Vagina (tissue), 2 donors: ENCODE measurements around the gene ITFG1.
"Not testable (repeated sequence)": the region's sequence is repeated elsewhere in the genome, so short reads cannot be mapped to it uniquely, and the experiment has no call there.

Experiments used
- POLR2A ChIP-seq, 2 donors: fragments of 450-650 bp; IDR thresholded peaks; one replicate each; pipeline ENCODE4 v1.6.1; 2017; ENCODE audit warnings: antibody characterized with exemption in 2 of 2, mild to moderate bottlenecking in 2 of 2, moderate library complexity in 2 of 2
- POLR2AphosphoS5 ChIP-seq, 2 donors: sonication (generic); formaldehyde crosslinking; IDR thresholded peaks; one replicate each; pipeline ENCODE4 v1.9.0; 2017; ENCODE audit warnings: antibody characterized with exemption in 2 of 2, mild to moderate bottlenecking in 2 of 2, low read depth in 1 of 2; ENCODE audit not compliant: insufficient read depth in 1 of 2
- TF ChIP-seq, protein P1 (sequence below), 3 experiments: fragments of 450-650 bp in 2 of 3; fragments of 200-600 bp in 1 of 3; sonication (generic) in 1 of 3; IDR thresholded peaks; one replicate each; pipeline ENCODE4 v1.5.1; 2017 to 2019; ENCODE audit warnings: antibody characterized with exemption in 3 of 3, mild to moderate bottlenecking in 2 of 3, moderate library complexity in 2 of 3

DNA sequence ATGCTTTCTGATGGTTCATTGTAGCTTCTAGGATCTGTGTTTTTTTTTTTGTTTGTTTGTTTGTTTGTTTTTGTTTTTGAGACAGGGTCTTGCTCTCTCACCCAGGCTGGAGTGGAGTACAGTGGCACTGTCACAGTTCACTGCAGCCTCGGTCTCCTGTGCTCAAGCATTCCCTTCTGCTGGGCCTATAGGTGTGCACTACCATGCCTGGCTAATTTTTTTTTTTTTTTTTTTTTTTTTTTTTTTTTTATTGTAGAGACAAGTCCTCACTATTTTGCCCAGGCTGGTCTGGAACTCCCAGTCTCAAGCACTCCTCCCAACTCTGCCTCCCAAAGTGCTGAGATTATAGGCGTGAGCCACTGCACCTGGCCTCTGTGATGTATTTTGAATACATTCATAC, 12.1 kb upstream of the ITFG1 start:
- TF ChIP-seq, protein P1, sequence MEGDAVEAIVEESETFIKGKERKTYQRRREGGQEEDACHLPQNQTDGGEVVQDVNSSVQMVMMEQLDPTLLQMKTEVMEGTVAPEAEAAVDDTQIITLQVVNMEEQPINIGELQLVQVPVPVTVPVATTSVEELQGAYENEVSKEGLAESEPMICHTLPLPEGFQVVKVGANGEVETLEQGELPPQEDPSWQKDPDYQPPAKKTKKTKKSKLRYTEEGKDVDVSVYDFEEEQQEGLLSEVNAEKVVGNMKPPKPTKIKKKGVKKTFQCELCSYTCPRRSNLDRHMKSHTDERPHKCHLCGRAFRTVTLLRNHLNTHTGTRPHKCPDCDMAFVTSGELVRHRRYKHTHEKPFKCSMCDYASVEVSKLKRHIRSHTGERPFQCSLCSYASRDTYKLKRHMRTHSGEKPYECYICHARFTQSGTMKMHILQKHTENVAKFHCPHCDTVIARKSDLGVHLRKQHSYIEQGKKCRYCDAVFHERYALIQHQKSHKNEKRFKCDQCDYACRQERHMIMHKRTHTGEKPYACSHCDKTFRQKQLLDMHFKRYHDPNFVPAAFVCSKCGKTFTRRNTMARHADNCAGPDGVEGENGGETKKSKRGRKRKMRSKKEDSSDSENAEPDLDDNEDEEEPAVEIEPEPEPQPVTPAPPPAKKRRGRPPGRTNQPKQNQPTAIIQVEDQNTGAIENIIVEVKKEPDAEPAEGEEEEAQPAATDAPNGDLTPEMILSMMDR (IDR thresholded peaks at IDR 0.05), result not testable (repeated sequence)
- not testable (repeated sequence) for TF ChIP-seq POLR2AphosphoS5 (IDR thresholded peaks at IDR 0.05; ENCODE audit: insufficient read depth in 1 of 2, low read depth in 1 of 2); POLR2A (IDR thresholded peaks at IDR 0.05)
